GM21576 (cell line): Measurements from ENCODE around the gene LRRC71.

Experiments
- ATAC-seq: cut with Tn5 transposase; IDR thresholded peaks from one replicate; pipeline ENCODE4 v1.9.1; 2021; ENCODE audit warnings: mild to moderate bottlenecking, moderate library complexity; ENCODE audit not compliant: unreplicated experiment

Gene LRRC71

DNA sequence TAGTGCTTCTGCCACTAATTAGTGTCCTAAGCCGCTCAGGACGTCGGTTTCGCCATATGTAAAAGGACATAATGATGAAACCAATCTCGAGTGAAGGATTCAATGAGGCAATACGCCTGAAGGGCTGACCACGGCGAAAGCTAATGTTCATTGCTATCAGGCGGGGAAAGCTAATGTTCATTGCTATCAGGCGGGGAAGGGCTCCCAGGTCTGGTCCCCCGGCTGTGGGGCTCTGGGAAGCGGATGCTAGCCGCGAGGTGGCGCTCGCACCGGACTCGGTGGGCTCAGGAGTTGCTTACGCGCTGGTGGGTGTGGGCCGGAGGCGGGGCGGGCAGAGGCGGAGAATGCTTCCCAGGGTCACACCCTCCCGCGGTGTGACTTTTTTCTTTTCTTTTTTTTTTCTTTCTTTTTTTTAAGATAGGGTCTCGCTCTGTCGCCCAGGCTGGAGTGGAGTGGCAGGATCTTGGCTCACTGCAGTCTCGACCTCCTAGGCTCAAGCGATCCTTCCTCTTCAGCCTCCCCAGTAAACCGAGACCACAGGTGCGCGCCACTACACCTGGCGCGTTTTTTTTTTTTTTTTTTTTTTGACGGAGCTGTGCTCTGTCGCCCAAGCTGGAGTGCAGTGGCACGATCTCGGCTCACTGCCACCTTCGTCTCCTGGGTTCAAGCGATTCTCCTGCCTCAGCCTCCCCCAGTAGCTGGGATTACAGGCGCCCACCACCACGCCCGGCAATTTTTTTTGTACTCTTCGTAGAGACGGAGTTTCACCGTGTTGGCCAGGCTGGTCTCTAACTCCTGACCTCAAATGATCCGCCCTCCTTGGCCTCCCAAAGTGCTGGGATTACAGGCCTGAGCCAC is 28.0 kb upstream of the LRRC71 start:
- no peak for ATAC-seq

DNA sequence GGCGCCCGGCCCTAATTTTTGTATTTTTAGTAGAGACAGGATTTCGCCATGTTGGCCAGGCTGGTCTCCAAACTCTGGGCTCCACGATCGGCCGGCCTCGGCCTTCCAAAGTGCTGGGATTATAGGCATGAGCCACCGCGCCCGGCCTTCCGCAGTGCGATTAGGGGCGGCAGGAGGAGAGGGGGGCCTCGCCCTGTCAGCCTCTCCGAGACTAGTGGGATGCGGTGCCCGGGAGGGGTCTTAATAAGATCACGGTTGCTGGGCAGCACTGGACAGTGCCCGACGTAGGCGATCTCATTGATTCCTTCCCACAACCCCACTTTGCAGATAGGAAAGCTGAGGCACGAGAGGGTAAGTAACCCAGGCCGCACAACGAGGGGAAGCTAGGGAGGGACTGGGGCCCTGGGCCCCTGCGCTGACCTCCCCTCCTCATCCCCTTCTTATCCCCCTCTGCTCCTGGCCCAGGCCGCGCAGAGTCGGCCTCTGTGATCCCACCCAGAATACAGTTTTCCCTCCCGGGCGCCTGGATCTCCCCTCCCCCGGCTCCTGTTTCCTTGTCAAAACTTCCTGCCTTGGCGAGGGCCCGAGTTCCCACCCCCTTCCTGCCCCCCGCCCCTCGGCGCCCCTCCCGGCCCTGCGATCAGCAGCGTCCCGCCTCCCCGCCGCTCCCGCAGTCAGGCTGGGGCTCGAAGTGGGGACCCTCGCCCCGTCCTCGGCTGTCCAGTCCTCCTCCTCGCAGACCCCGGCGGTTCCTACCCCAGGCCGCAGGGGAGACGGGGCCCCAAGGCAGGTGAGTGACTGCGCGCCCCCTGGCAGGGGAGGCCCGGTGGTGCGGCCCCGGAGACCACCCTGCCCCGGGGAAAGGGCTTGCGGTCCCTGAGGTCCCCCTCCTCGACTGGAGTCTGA is 27.1 kb upstream of the LRRC71 start, which contains the start of gene PEAR1:
Gene PEAR1, plus strand, starts transcription at position 671 of the 906 bp plus-strand sequence. CDS start 10,209 bp downstream, outside the sequence.
- ATAC-seq, result no peak

DNA sequence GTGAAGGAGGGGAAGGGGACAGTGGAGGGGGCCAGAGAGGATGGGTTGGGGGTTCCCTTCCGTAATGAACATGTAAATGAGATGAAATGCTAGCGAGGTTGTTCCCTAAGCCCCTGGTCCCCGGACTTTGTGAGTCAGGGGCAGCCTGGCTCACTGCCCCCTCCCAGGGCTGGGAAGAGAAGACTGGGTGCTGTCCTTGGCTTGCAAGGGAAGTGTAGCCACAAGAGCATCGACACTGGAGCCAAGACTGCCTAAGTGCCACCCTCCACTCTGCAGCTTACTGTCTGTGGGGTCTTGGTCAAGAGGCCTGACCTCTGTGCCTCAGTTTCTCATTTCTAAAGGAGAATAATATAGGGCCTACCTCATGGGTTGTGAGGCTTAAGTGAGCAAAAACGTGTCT is 26.4 kb upstream of the LRRC71 start:
- ATAC-seq, result no peak

DNA sequence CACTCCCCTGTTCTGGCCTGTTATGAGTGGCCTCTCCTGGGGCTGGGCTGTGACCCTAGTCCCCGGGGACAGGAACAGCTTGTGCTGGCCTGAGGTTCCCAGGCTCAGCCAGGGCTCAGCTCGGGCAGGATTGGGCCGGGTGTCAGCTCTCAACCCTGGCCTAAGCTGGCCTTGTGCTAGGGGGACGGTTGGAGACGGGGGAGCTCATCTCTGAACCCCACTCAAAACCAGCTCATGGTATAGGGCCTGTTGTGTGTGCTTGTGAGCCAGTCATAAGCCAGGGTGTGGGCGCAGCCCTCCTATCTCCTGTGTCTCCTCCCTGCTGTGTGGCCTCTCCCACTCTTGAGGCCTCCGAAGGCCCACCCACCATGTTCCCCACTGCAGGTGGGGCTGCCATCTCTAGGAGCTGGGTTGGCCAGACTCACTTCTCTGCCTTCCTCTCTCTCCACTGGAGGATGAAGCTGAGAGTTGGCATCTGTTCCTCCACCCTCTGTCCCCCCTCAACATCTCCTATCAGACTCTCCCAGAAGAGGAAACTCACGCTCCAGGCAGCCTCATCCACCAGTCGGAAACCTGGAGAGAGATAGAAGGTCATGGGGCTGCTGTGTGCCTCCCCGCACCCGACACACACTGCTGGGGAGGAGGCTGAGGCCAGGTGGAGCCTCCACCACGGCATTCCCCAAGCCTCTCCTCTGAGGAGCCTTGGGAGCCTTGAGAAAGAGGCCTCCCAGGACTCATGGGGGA is 25.5 kb upstream of the LRRC71 start:
- no peak for ATAC-seq

DNA sequence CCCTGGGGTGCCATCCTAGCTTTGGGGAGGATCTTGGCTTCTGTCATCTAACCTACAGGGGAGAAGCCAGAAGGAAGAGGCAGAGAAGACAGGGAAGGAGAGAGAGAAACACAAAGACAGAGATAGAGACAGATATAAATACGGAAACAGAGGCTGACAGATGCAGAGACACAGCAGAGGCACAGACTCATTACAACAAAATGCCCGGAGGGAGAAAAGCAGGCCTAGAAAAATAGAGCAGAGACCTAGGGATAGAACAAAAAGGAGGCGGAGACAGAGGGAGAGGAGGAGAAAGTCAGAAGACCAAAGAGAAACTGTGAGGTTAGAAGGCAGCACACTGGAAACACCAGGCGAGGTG is 25.0 kb upstream of the LRRC71 start:
- ATAC-seq, result no peak

DNA sequence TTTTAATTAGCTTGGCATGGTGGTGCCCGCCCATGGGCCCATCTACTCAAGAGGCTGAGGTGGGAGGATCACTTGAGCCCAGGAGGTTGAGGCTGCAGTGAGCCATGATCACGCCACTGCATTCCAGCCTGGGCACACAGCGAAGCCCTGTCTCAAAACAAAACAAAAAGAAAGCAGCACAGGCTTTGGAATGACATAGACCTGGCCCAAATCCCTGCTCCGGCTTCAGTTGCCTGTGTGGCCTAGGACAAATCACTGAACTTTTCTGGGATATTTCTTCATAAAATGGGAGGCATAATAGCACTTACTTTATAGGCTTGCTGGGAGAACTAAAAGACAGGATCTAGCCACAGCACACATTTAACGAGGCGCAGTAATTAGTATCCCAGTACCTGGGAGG is 24.5 kb upstream of the LRRC71 start:
- no peak for ATAC-seq

DNA sequence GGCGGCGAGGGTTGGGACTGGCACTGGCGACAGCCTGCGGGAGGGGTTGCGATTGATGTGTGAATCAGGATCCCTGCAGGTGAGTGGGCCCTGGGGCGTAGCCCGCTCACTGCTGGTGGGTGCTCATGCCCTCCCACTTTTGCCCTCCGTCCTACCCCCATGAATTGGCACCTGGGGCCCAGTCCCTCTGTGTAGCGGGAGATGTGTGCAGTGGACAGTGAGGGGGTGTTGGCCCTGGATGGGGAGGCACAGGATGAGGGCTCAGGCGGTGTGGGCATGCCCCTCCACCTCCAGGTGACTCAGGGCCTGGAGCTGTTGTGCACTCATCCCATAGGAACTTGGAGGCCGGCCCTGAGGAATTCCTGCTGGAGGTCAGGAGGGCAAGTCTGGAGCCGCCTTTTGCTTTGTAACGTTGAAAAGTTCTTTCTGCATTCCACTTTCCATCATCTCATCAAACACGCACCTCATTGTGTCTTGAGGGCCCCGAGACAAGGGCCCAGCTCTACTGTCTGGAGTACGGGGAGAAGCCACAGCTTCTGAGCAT is 23.9 kb upstream of the LRRC71 start:
- ATAC-seq, result no peak

DNA sequence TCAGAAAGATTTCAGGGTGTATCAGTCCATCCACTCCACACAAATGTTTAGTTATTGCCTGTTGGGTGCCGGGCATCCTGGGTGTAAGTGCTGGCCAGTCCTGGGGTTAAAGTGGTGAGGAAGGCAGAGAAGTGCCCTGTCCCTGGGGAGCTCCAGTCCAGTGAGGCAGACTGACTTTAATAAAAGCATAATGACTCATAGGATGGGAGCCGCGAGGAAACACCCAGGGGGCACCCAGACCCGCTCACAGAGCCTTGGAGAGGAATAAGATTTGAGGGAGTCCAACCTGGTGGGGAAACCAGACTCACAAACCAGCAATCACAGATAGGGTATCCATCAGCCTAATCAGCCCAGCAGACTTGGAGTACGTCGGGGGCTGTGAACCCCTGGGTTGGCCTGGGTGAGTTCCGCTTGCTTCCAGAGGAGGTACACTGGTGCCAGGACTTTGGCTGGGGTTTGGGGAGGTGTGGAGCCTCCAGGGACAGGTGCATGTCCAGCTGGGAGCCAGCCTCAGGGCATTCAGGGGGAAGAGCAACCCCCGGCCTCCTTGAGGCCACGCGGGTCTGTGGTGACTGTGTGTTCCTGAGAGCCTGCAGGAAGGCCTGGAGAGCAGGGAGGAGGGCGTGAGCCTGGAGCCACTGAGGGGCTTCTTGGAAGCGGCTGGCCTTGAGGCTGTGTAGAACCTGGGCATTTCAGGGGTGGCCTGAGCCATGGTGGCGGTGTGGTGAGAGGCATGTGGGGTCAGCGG is 23.2 kb upstream of the LRRC71 start:
- no peak for ATAC-seq

DNA sequence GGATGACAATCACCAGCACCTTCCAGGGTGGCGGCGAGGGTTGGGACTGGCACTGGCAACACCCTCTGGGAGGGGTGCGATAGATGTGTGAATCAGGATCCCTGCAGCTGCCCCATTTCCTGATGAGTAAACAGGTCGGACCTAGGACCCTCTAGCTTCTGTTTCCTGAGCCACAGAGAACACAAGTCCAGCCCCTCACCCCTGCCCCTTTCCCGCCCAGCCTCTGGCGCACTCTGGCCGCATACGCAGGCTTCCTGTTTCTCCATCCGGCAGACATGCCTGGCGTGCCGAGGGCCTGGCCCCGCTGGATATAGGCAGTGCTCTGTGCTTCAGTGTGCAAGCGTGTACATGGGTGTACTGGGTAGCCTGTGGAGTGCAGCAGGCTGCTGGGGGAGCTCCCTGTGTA is 22.3 kb upstream of the LRRC71 start:
- ATAC-seq, result no peak

DNA sequence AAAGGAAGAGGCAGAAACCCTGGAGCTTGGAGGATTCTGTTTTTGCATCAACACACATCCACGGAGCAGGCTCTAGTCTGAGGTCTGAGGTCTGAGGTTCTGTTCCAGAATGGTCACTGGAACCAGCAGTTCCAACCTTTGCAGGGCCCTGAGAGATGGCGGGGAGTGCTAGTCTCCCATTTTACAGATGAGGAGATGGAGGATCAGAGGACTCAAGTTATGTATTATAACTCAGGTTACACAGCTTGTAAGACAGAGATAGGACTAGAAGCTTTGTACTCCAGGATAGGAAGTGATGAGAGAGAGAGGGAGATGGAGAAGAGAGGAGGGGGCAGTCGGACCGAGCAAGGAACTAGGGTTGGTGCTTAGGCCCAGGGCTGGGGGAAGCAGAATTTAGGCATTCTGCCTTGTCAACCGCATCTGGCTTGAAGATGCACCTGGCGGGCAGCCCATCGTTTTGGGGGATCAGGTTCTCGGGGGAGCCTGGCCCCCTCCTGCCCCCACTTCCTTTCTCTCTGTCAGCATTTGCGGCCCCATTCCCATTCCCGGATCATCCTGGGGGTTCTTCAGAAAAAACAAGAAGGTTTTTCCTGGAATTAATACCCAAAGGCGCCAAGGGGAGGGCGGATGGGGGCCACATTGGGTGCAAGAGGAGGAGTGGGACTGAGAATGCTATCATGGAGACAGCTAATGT is 21.3 kb upstream of the LRRC71 start:
- no peak for ATAC-seq

DNA sequence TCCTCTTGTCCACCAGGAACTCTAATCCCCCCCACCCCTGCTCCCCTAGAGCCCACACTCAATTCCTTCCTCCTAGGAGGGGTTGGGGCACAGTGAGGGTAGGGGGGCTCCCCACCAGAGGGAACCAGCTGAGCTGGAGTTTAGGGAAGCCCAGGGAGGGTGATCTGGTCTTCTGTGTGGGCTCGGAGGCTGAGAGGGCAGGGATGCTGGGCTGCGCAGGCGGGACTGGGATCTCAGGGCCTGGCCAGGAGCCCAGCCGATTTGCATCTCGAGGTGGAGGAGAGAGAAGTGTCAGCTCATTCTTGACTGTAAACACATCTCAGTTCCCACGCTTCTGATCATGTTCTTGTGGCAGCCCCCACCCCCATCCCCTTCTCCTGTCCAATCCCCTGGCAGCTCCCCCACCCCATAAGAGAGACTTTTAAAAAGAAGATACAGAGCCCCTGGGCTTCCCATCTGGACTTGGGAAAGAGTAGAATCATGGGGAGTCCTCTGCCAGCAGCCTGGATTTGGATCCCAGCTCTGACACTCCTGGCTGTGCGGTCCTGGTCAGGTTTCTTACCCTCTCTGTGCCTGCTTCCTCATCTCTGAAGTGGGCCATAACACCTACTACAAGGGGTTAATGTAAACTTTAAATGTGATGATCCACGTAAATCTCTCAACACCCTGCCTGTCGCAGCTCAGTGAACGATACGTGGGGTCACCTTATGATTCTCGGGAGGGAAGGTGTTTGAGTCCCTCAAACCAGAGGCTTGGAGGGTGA is 20.3 kb upstream of the LRRC71 start:
- ATAC-seq, result no peak

DNA sequence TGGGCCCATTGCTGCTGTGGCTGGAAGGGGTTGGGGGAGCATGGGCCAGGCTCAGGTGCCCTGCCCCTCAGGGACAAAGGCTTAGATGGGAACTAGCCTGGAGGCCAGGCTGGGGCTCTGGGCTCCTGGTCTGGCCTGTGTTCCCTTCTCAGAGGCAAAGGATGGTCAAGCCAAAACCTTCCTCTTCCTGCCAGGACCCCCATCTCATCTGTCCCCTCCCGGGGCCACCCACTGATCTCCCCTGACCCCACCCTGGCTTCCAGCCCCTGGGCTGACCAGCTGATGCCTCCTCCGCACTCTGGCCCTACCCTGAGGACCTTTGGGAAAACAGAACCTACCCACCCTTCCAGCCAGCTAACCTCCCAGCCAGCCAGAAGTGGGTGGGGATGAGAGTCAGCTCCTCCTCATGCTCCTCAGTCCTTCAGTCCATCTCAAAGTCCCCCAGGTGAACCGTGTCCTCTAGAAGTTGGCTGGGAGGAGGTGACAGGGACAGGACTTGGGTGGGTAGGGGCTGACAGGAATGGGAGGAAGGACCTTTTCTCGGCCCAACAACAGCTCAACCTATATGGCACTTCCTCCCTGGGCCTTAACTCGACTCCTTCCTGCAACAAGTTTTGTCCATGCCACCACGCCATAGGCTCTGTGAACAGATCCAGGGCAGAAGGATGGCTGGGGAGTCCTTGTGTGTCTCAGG is 19.4 kb upstream of the LRRC71 start:
- ATAC-seq, result no peak

DNA sequence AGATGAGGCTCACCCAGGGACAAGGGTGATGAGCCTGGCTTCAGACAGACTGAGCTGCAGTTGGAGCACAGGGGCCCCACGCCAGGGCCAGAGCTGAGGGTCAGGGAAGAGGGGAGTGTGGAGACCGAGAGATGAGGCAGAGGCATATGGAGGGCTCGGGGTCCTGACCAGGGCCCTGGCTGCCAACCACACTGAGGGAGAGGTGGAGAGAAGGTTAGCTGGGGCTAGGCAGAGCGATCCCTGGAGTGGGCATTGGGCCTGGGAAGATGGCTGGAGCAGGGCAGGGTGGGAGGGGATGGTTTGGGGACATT is 18.9 kb upstream of the LRRC71 start:
- ATAC-seq, result no peak

DNA sequence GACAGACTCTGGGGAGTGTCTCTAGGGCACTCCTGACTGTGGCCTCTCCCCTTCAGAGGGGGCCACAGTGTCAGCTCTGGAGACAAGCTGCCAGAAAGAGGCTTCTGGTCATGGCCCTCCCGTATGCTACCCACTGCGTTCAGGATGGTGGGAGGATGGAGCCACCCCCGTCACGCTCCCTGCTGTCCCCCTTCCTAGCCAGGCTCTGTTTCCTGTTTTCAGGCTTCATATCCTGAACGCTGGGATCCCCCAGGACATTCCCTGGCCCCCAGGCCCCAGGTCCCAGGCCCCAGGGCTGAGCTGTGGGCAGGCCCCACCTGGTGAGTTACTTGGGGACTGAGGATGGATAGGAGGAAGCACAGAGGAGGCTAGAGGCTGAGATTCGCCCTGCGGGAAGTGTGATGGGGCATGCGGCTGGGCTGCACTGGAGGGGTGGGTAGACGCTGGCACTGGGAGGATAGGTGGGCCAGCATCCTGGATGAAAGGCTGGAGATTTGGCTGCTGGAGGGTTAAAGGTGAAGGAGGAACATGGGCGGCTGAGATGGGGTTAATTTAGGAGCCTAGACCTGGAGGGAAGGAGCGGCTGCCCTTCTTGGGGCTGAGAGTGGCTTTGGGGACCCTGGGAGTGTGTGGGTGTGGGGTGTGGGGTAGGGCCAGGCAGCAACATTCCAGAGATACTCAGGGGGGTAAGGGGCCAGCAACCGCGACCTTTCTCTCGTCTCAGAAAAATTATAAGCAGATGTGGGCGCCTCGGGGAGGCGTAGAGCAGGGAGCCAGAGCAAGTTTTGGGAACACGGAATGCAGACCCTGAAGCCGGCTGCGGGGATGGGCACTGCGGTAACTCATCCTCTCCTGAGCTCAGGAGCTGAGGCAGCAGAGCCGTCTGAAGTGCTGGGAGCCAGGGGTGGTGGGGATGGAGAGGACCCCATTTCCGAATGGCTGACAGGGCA is 18.2 kb upstream of the LRRC71 start:
- ATAC-seq, result no peak

DNA sequence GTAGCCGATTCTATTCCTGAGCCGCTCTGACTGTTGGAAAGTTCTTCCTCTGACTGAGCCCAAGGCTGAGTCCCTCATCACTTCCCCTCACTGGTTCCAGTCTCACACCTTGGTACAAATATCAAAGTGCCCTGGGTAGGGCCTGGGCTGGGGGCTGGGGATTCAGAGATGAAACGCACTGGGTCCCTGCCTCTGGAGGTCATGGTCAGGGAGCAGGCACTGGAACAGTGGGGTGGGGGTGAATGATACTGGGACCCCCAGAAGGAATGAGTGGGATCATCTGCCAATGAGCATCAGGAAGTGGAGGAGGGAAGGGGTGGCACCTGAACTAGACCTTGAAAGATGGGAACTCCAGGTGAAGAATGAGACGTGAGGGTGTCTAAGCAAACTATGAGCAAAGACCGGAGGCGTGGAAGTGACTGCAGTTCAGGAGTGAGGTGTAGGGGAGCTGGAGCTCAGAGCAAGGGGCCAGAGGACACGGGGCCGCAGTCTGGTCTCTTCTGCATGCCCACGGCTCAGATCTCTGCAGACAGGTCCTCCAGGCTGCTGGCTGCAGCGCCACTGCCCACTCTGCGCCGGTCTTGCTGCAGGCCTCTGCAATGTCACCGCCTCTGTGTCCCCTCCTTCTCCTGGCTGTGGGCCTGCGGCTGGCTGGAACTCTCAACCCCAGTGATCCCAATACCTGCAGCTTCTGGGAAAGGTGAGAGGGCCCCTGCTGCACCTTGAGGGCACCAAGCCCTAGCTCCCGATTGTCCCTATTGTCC is 16.9 kb upstream of the LRRC71 start:
- no peak for ATAC-seq

DNA sequence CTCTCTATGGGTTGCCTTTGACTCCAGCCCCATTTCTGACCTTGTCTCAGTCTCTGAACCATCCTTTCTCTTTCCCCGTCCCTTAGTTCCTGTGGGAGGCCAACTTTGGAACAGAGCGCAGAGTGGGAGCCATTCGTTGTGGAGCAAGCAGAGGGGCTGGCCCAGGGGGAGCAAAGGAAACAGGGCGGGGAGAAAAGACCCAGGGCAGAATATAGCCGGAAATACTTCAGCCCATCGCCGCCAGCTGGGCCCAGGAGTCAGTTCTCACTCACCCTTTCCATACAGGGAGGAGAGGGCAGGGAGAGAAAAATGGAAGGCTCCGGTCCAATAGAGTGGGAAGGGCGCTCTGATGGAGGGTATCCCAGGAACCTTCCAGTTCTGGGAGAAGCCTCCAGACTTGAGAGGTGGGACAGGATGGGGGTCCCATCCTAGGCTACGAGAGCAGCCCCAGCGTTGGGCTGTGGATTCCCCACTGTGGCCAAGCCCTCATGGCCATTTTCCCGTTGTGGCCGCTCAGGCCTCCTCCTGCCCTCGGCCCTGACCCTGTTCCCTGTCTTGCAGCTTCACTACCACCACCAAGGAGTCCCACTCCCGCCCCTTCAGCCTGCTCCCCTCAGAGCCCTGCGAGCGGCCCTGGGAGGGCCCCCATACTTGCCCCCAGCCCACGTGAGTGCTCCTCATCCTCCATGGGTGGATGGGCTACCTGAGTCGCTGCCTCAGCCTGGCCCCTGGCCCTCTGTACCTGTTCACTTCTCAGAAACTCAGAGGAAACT is 16.1 kb upstream of the LRRC71 start:
- no peak for ATAC-seq
